Measurements from ENCODE around the gene CNTNAP2. TPM values are rescaled to one million over a fixed set of nuclear protein-coding genes. Genes with fewer than 3 reads are reported as not detected.

CNTNAP2 gene
- total RNA-seq, 2 experiments from 2014 or later, result not detected

DNA sequence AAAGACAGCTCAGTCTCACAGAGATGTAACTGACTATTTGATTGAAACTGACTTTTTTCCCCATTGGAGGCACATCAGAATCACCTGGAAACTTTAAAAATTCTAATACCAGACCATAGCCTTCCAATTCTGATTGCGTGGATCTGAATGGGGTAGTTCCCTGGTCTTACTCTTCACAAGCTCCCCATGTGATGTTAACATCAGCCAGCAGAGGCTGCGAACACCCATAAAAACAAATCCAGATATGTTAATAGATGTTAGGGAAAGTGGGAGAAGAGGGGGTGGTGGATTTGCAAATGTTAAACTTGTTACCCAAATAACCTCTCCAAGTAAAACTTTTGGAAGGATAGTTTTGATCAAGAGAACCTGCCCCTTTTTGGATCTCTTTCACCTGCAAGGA is 1133.4 kb downstream of the CNTNAP2 start:
- ChIA-PET POLR2A (no interaction called here), CTCF (no interaction called here)
- Histone ChIP-seq H3K4me3 (ENCODE audit: low read length) (no peak overlapping the region), H3K27me3 (ENCODE audit: control insufficient read depth in 1 of 2, insufficient read depth in 2 of 2, low read length in 2 of 2) (no peaks in the 10 kb centered on the region), H3K4me1 (ENCODE audit: insufficient read depth, low read length) (no peaks in the 10 kb centered on the region), H3K9me3 (ENCODE audit: control insufficient read depth in 1 of 2, insufficient read depth in 1 of 2, low read length in 2 of 2) (no peaks in the 10 kb centered on the region), H3K36me3 (ENCODE audit: insufficient read depth, low read length) (no peaks in the 10 kb centered on the region), H3K27ac (ENCODE audit: low read depth in 1 of 2, low read length in 2 of 2) (no peak overlapping the region)
- DNase-seq, result no peak
- no peak for ATAC-seq (ENCODE audit: poor library complexity)
- no peaks in the 10 kb centered on the region for H3K4me1 Mint-ChIP-seq (ENCODE audit: low read depth)
- intact Hi-C loops (cut with DNase I, micrococcal nuclease), result no loop called here
- H3K4me3 Mint-ChIP-seq, result no peak overlapping the region
- TF ChIP-seq, protein P1, sequence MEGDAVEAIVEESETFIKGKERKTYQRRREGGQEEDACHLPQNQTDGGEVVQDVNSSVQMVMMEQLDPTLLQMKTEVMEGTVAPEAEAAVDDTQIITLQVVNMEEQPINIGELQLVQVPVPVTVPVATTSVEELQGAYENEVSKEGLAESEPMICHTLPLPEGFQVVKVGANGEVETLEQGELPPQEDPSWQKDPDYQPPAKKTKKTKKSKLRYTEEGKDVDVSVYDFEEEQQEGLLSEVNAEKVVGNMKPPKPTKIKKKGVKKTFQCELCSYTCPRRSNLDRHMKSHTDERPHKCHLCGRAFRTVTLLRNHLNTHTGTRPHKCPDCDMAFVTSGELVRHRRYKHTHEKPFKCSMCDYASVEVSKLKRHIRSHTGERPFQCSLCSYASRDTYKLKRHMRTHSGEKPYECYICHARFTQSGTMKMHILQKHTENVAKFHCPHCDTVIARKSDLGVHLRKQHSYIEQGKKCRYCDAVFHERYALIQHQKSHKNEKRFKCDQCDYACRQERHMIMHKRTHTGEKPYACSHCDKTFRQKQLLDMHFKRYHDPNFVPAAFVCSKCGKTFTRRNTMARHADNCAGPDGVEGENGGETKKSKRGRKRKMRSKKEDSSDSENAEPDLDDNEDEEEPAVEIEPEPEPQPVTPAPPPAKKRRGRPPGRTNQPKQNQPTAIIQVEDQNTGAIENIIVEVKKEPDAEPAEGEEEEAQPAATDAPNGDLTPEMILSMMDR (IDR thresholded peaks at IDR 0.05), result no peak
- no peaks in the 10 kb centered on the region for H3K27me3 Mint-ChIP-seq
- no peak overlapping the region for H3K27ac Mint-ChIP-seq
- no peaks in the 10 kb centered on the region for H3K36me3 Mint-ChIP-seq (ENCODE audit: low read depth)
- H3K9me3 Mint-ChIP-seq, result peaks cover 2% of the 10 kb centered on the region

DNA sequence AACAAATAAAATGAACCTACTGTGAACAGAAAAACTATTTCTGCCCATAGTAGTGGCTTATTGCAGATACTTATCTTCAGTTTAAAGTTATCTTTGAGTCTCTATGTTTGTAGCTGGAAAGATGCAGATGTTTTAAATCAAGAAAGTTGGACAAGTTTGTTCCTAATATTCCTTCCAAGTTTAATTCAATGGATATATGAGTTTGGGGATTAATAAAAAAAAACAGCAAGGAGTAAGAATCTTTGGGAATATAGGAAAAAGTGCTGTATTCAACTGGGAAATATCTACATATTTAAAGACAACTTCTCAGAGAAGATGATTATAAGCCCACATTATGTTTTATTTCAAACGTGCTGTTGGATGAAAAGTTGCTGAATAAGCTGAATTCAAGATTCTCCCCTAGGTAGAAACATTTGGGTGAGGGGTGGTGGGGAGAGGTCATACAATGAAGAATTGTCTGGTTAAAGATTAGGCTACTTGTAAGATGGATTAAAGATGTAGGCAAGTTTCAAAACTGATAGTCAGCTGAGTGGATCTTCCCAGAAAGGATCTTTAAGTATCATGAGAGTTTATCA is 1135.2 kb downstream of the CNTNAP2 start:
- Mint-ChIP-seq H3K36me3 (ENCODE audit: low read depth) (no peaks in the 10 kb centered on the region), H3K27ac (no peak overlapping the region), H3K4me1 (ENCODE audit: low read depth) (no peaks in the 10 kb centered on the region), H3K9me3 (peaks cover 5% of the 10 kb centered on the region), H3K27me3 (no peaks in the 10 kb centered on the region), H3K4me3 (no peak overlapping the region)
- TF ChIP-seq, protein P1 (IDR thresholded peaks at IDR 0.05), result no peak
- Histone ChIP-seq H3K27ac (ENCODE audit: low read depth in 1 of 2, low read length in 2 of 2) (no peak overlapping the region), H3K9me3 (ENCODE audit: control insufficient read depth in 1 of 2, insufficient read depth in 1 of 2, low read length in 2 of 2) (peaks cover 0 to 3% of the 10 kb centered on the region in 2 experiments), H3K4me3 (ENCODE audit: low read length) (no peak overlapping the region), H3K27me3 (ENCODE audit: control insufficient read depth in 1 of 2, insufficient read depth in 2 of 2, low read length in 2 of 2) (no peaks in the 10 kb centered on the region), H3K36me3 (ENCODE audit: insufficient read depth, low read length) (no peaks in the 10 kb centered on the region), H3K4me1 (ENCODE audit: insufficient read depth, low read length) (no peaks in the 10 kb centered on the region)
- intact Hi-C loops (cut with DNase I, micrococcal nuclease), result no loop called here
- ATAC-seq (ENCODE audit: poor library complexity) (no peak), DNase-seq (no peak)
- POLR2A ChIA-PET, result no interaction called here
- CTCF ChIA-PET, result no interaction called here

DNA sequence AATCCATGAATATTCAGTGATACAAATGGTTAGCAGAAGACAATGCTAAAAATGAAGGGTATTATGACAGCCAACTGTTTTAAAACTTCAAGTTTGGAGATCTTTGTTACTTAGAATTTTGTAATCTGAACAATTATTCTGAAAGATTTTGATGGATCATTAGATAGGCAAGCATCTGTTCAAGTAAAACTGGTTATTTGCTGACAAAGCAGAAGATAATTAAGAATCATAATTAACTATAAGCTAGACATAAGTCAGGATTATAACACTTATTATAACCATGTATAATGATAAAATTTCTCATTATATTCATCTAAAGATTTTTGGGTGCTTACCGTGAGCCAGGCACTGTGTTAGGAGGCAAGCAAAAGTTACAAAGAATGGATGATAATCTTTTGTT is 1145.1 kb downstream of the CNTNAP2 start:
- Histone ChIP-seq H3K4me1 (ENCODE audit: insufficient read depth, low read length) (no peaks in the 10 kb centered on the region), H3K27ac (ENCODE audit: low read depth in 1 of 2, low read length in 2 of 2) (no peak overlapping the region), H3K9me3 (ENCODE audit: control insufficient read depth in 1 of 2, insufficient read depth in 1 of 2, low read length in 2 of 2) (peaks cover 0 to 22% of the 10 kb centered on the region in 2 experiments), H3K4me3 (ENCODE audit: low read length) (no peak overlapping the region), H3K36me3 (ENCODE audit: insufficient read depth, low read length) (no peaks in the 10 kb centered on the region), H3K27me3 (ENCODE audit: control insufficient read depth in 1 of 2, insufficient read depth in 2 of 2, low read length in 2 of 2) (no peaks in the 10 kb centered on the region)
- intact Hi-C loops (cut with DNase I, micrococcal nuclease), result no loop called here
- ATAC-seq (ENCODE audit: poor library complexity) (no peak), DNase-seq (no peak)
- H3K9me3 Mint-ChIP-seq, result peaks cover under 1% of the 10 kb centered on the region
- TF ChIP-seq, protein P1 (IDR thresholded peaks at IDR 0.05), result no peak
- POLR2A ChIA-PET, result no interaction called here
- H3K36me3 Mint-ChIP-seq (ENCODE audit: low read depth), result no peaks in the 10 kb centered on the region
- CTCF ChIA-PET, result no interaction called here
- no peaks in the 10 kb centered on the region for H3K4me1 Mint-ChIP-seq (ENCODE audit: low read depth)
- no peak overlapping the region for H3K4me3 Mint-ChIP-seq
- no peaks in the 10 kb centered on the region for H3K27me3 Mint-ChIP-seq
- no peak overlapping the region for H3K27ac Mint-ChIP-seq

All from CD4-positive, alpha-beta T cell (primary cell).